Measurements from ENCODE around the gene DIP2C. TPM values are rescaled to one million over a fixed set of nuclear protein-coding genes. Genes with fewer than 3 reads are reported as not detected.
A peak's percentile ranks its signal among the peaks of the same experiment; 100 is the strongest.

The DIP2C gene
- total RNA-seq, 2 donors from 2014 or later: 9.6 to 11.9 TPM

GRCh38 chr10:620971-621370 is 68.5 kb downstream of the DIP2C start:
- H3K27ac ChIP-seq: no peak overlapping the region
- H3K9me3 ChIP-seq: no peaks in the 10 kb centered on the region
- H3K27me3 ChIP-seq: no peaks in the 10 kb centered on the region
- DNase-seq (no peak), ATAC-seq (no peak)
- H3K36me3 ChIP-seq (replicated peaks in 1 of 2; ENCODE audit: insufficient read depth in 1 of 2, low read depth in 2 of 2): no peaks in the 10 kb centered on the region
- no peak overlapping the region for H3K4me3 ChIP-seq
- TF ChIP-seq POLR2A (IDR thresholded peaks at IDR 0.05) (no peak), CTCF (IDR thresholded peaks at IDR 0.05) (no peak)
- intact Hi-C loops (cut with DNase I): no loop called here
- WGBS, 2 donors: 86 to 91% methylated on average over 12 of the region's 12 CpGs
- H3K4me1 ChIP-seq: peaks cover 43% of the 10 kb centered on the region

GRCh38 chr10:620417-620816 is 69.1 kb downstream of the DIP2C start:
- Histone ChIP-seq H3K9me3 (no peaks in the 10 kb centered on the region), H3K27me3 (no peaks in the 10 kb centered on the region), H3K4me1 (peaks cover 44% of the 10 kb centered on the region), H3K4me3 (no peak overlapping the region), H3K36me3 (replicated peaks in 1 of 2; ENCODE audit: insufficient read depth in 1 of 2, low read depth in 2 of 2) (no peaks in the 10 kb centered on the region), H3K27ac (no peak overlapping the region)
- intact Hi-C loops (cut with DNase I): no loop called here
- ATAC-seq: no peak
- 68 to 91% methylated on average over 7 of the region's 7 CpGs for WGBS, 2 donors
- TF ChIP-seq CTCF (IDR thresholded peaks at IDR 0.05): no peak
- DNase-seq: no peak

DNA sequence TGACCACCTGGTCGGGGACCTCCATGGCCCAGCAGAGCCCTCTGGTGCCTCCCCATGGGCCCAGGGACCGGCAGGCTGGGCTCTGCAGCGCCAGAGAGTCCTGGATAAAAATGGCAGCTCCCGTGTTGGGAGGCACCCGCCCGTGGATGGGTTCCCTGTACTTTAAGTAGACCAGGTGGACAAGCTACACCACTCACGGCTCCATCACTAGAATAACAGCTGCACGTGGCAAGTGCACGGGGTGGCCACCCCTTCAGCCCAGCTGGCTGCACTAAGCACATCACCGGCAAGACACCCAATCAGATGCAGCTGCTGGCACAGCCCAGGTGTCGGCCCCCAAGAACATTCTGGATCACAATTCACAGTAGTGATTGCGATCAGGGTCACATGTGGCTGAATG is 69.8 kb downstream of the DIP2C start:
- WGBS, 2 donors: 91 to 97% methylated on average over 3 to 12 of the region's 12 CpGs
- intact Hi-C loops (cut with DNase I): no loop called here

GRCh38 chr10:618229-618989 is 71.1 kb downstream of the DIP2C start:
- DNase-seq (peak in 1 of 4 donors; percentile 55), ATAC-seq (peak; percentile 45)
- 28 to 38% methylated on average over 18 to 22 of the region's 22 CpGs for WGBS, 2 donors
- TF ChIP-seq POLR2A (IDR thresholded peaks at IDR 0.05): no peak
- no peak for TF ChIP-seq CTCF (IDR thresholded peaks at IDR 0.05)
- intact Hi-C loops (cut with DNase I): no loop called here
- H3K27me3 ChIP-seq: no peaks in the 10 kb centered on the region
- no peak overlapping the region for H3K4me3 ChIP-seq
- no peaks in the 10 kb centered on the region for H3K9me3 ChIP-seq
- H3K4me1 ChIP-seq: peaks cover 45% of the 10 kb centered on the region
- H3K36me3 ChIP-seq (replicated peaks in 1 of 2; ENCODE audit: insufficient read depth in 1 of 2, low read depth in 2 of 2): no peaks in the 10 kb centered on the region
- peak overlapping the region; percentile 4 to 53 (median 32) for H3K27ac ChIP-seq

More for the DNA sequence above, 69.8 kb downstream of the DIP2C start:
- Histone ChIP-seq H3K36me3 (replicated peaks in 1 of 2; ENCODE audit: insufficient read depth in 1 of 2, low read depth in 2 of 2) (no peaks in the 10 kb centered on the region), H3K4me3 (no peak overlapping the region), H3K27me3 (no peaks in the 10 kb centered on the region), H3K4me1 (peaks cover 44% of the 10 kb centered on the region), H3K27ac (no peak overlapping the region), H3K9me3 (no peaks in the 10 kb centered on the region)
- TF ChIP-seq POLR2A (IDR thresholded peaks at IDR 0.05) (no peak), CTCF (IDR thresholded peaks at IDR 0.05) (no peak)
- no peak for ATAC-seq
- no peak for DNase-seq

DNA sequence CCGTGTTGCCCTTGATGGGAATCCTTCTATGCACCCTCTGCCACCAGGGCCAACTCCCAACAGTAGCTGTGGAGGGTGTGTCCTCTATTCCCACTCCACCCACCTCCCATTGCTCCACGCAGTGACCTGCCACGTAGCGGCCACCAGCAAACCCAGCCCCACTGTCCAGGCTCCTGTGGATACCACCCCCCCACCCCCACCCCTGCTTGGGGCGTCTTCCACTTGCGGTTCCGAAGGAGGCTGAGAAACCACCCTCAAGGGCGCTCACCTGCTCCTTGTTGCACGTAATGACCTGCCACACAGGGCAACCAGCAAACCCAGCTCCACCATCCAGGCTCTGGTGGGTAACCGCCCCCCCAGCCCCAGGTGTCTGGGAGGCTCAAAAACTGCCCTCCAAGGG is 72.0 kb downstream of the DIP2C start:
- 93 to 95% methylated on average over 10 of the region's 10 CpGs for WGBS, 2 donors
- DNase-seq (no peak), ATAC-seq (no peak)
- H3K36me3 ChIP-seq (replicated peaks in 1 of 2; ENCODE audit: insufficient read depth in 1 of 2, low read depth in 2 of 2): no peaks in the 10 kb centered on the region
- intact Hi-C loops (cut with DNase I): no loop called here
- peaks cover 54% of the 10 kb centered on the region for H3K4me1 ChIP-seq
- no peak overlapping the region for H3K27ac ChIP-seq
- TF ChIP-seq POLR2A (IDR thresholded peaks at IDR 0.05): no peak
- no peak for TF ChIP-seq CTCF (IDR thresholded peaks at IDR 0.05)
- H3K27me3 ChIP-seq: no peaks in the 10 kb centered on the region
- H3K4me3 ChIP-seq: no peak overlapping the region
- H3K9me3 ChIP-seq: no peaks in the 10 kb centered on the region
